ENCODE results near the gene TICRR.

DNA sequence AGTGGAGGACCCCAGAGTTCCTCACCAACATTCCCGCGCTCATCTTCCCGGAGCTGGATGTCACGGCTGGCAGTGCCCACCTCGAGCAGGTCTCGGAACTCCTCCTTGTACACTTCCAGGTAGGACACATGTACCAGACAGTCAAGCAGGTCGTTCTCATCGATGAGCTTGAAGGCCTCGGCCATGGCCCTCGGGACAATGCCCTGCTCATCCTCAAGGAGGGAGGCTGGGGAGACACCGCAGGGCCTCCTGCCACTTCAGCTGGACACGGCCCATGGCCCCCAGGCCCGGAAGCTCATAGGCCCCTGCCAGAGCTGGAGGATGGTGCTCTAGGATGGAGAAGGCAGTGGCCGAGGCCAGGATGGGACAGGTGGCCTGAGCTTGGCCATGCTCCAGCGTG is 74.4 kb downstream of the TICRR start:
- TF ChIP-seq, protein P1, sequence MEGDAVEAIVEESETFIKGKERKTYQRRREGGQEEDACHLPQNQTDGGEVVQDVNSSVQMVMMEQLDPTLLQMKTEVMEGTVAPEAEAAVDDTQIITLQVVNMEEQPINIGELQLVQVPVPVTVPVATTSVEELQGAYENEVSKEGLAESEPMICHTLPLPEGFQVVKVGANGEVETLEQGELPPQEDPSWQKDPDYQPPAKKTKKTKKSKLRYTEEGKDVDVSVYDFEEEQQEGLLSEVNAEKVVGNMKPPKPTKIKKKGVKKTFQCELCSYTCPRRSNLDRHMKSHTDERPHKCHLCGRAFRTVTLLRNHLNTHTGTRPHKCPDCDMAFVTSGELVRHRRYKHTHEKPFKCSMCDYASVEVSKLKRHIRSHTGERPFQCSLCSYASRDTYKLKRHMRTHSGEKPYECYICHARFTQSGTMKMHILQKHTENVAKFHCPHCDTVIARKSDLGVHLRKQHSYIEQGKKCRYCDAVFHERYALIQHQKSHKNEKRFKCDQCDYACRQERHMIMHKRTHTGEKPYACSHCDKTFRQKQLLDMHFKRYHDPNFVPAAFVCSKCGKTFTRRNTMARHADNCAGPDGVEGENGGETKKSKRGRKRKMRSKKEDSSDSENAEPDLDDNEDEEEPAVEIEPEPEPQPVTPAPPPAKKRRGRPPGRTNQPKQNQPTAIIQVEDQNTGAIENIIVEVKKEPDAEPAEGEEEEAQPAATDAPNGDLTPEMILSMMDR (conservative IDR thresholded peaks at IDR 0.05; ENCODE audit: low read depth, low read length): no peak
- TF ChIP-seq POLR2A (IDR thresholded peaks at IDR 0.05; ENCODE audit: low read depth, low read length) (no peak), MXI1 (IDR thresholded peaks at IDR 0.05; ENCODE audit: borderline replicate concordance, low read depth, low read length) (no peak), RAD21 (IDR thresholded peaks at IDR 0.05; ENCODE audit: low read length) (no peak), MAFK (IDR thresholded peaks at IDR 0.05; ENCODE audit: low read depth, low read length) (no peak), NFE2L2 (IDR thresholded peaks at IDR 0.05; ENCODE audit: low read depth, low read length) (no peak), RCOR1 (IDR thresholded peaks at IDR 0.05; ENCODE audit: insufficient replicate concordance, low read length) (no peak), CEBPB (IDR thresholded peaks at IDR 0.05; ENCODE audit: low read depth, low read length) (no peak), MAZ (IDR thresholded peaks at IDR 0.05; ENCODE audit: borderline replicate concordance, low read depth, low read length) (no peak), CHD1 (IDR thresholded peaks at IDR 0.05; ENCODE audit: low read depth, low read length) (no peak)
- TF ChIP-seq, protein P2, sequence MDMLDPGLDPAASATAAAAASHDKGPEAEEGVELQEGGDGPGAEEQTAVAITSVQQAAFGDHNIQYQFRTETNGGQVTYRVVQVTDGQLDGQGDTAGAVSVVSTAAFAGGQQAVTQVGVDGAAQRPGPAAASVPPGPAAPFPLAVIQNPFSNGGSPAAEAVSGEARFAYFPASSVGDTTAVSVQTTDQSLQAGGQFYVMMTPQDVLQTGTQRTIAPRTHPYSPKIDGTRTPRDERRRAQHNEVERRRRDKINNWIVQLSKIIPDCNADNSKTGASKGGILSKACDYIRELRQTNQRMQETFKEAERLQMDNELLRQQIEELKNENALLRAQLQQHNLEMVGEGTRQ (IDR thresholded peaks at IDR 0.05; ENCODE audit: low read depth, low read length): no peak
